DOHH2 (cell line): Measurements from ENCODE around the gene CSMD2.

Experiments used
- EZH2phosphoT487 ChIP-seq: fragments of 200-600 bp; sonication (generic); IDR thresholded peaks from 2 replicates; pipeline ENCODE4 v1.6.1; 2017; ENCODE audit warnings: borderline replicate concordance, mild to moderate bottlenecking, antibody characterized with exemption, low read length, moderate library complexity, mixed read lengths
- TF ChIP-seq, protein P1 (sequence below): fragments of 200-600 bp; sonication (generic); IDR thresholded peaks from one replicate; pipeline ENCODE4 v1.5.1; 2014; ENCODE audit warnings: antibody characterized with exemption, mild to moderate bottlenecking, low read depth, low read length; ENCODE audit not compliant: poor library complexity, severe bottlenecking

DNA sequence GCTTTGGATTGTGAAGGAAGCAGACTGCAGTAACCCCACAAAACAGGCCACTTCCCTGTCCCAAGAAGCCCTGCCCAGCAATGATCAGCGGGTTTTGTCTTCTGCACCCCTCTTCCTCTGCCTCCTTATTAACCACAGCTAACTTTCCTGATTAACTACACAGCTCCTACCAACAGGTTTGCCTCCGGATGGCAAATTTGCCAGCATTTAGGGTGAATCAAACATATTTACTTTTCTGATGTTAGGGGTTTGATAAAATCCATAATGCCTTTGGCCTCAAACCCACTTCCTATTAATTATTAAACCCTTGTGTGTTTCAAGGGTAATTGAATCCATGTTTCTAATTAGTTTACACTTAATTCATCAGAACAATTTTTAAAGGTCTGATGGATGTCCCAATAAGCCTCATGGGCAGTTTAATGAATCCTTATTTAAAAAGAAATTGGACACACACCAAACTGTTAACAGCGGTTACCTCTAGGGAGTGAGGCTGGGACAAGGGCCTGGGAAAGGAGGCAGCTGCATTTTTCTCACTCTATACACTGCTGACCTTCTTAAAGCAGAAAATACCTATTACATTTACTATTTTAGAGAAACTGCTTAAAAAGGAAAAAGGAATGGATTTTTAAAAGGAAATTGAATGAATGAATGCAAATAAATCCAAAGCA, 91.9 kb downstream of the CSMD2 start:
- TF ChIP-seq, protein P1, sequence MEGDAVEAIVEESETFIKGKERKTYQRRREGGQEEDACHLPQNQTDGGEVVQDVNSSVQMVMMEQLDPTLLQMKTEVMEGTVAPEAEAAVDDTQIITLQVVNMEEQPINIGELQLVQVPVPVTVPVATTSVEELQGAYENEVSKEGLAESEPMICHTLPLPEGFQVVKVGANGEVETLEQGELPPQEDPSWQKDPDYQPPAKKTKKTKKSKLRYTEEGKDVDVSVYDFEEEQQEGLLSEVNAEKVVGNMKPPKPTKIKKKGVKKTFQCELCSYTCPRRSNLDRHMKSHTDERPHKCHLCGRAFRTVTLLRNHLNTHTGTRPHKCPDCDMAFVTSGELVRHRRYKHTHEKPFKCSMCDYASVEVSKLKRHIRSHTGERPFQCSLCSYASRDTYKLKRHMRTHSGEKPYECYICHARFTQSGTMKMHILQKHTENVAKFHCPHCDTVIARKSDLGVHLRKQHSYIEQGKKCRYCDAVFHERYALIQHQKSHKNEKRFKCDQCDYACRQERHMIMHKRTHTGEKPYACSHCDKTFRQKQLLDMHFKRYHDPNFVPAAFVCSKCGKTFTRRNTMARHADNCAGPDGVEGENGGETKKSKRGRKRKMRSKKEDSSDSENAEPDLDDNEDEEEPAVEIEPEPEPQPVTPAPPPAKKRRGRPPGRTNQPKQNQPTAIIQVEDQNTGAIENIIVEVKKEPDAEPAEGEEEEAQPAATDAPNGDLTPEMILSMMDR: no peak
- TF ChIP-seq EZH2phosphoT487: no peak
